Chondrocyte (in vitro differentiated cells): ENCODE results near the gene ATP6V0E2. TPM values are rescaled to one million over a fixed set of nuclear protein-coding genes. Genes with fewer than 3 reads are reported as not detected.
A peak's percentile ranks its signal among the peaks of the same experiment; 100 is the strongest.

Source experiments
- DNase-seq: peaks from one replicate; pipeline ENCODE4 v3.0.0; 2021; ENCODE audit warnings: mixed read lengths, low spot score
- H3K27ac Mint-ChIP-seq: one replicate; pipeline ENCODE4 v1.8.0; 2021; ENCODE audit warnings: mild to moderate bottlenecking, moderate library complexity, mixed read lengths; ENCODE audit not compliant: unreplicated experiment
- H3K27me3 Mint-ChIP-seq: 2 replicates; pipeline ENCODE4 v1.8.0; 2021; ENCODE audit warnings: low read depth, mixed read lengths
- H3K36me3 Mint-ChIP-seq: 2 replicates; pipeline ENCODE4 v1.8.0; 2021; ENCODE audit warnings: low read depth, mixed read lengths
- H3K4me1 Mint-ChIP-seq: 2 replicates; pipeline ENCODE4 v1.8.0; 2021; ENCODE audit warnings: low read depth, mild to moderate bottlenecking, mixed read lengths
- H3K4me3 Mint-ChIP-seq: one replicate; pipeline ENCODE4 v1.8.0; 2021; ENCODE audit warnings: mild to moderate bottlenecking, moderate library complexity, mixed read lengths; ENCODE audit not compliant: unreplicated experiment
- H3K9me3 Mint-ChIP-seq: 2 replicates; pipeline ENCODE4 v1.8.0; 2021; ENCODE audit warnings: low read depth, mixed read lengths
- CTCF ChIP-seq: fragments of 200-600 bp; sonication (generic); IDR thresholded peaks from 2 replicates; pipeline ENCODE4 v1.5.0; 2021; ENCODE audit warnings: antibody characterized with exemption, mild to moderate bottlenecking, moderate library complexity
- total RNA-seq: library from RNA; stranded (reverse); gene quantifications from 3 replicates; pipeline ENCODE4 v1.2.1, GENCODE V29; 2021

The ATP6V0E2 gene
- total RNA-seq, 1 donor from 2014 or later: 24.8 TPM

GRCh38 chr7:149850007-149850594, 23.7 kb upstream of the ATP6V0E2 start:
- H3K27ac Mint-ChIP-seq: no peak overlapping the region
- DNase-seq: peak; percentile 66
- no peak for TF ChIP-seq CTCF

GRCh38 chr7:149850716-149851115, 23.1 kb upstream of the ATP6V0E2 start:
- Mint-ChIP-seq H3K4me3 (no peak overlapping the region), H3K36me3 (peaks cover 11% of the 10 kb centered on the region), H3K27ac (no peak overlapping the region), H3K9me3 (no peaks in the 10 kb centered on the region), H3K4me1 (peaks cover 19% of the 10 kb centered on the region), H3K27me3 (no peaks in the 10 kb centered on the region)
- no peak for TF ChIP-seq CTCF
- DNase-seq: no peak

More at GRCh38 chr7:149850007-149850594, 23.7 kb upstream of the ATP6V0E2 start:
- Mint-ChIP-seq H3K27me3 (no peaks in the 10 kb centered on the region), H3K36me3 (peaks cover 13% of the 10 kb centered on the region), H3K4me1 (peaks cover 13% of the 10 kb centered on the region), H3K4me3 (no peak overlapping the region), H3K9me3 (no peaks in the 10 kb centered on the region)

GRCh38 chr7:149851449-149851848, 22.3 kb upstream of the ATP6V0E2 start:
- H3K27me3 Mint-ChIP-seq: no peaks in the 10 kb centered on the region

GRCh38 chr7:149853157-149853556, 20.6 kb upstream of the ATP6V0E2 start:
- Mint-ChIP-seq H3K9me3 (no peaks in the 10 kb centered on the region), H3K36me3 (peaks cover 3% of the 10 kb centered on the region), H3K4me3 (no peak overlapping the region), H3K27me3 (no peaks in the 10 kb centered on the region), H3K27ac (no peak overlapping the region), H3K4me1 (peaks cover 26% of the 10 kb centered on the region)
- no peak for DNase-seq
- TF ChIP-seq CTCF: no peak

More at GRCh38 chr7:149851449-149851848, 22.3 kb upstream of the ATP6V0E2 start:
- TF ChIP-seq CTCF: no peak
- peaks cover 26% of the 10 kb centered on the region for H3K4me1 Mint-ChIP-seq
- no peaks in the 10 kb centered on the region for H3K9me3 Mint-ChIP-seq
- H3K27ac Mint-ChIP-seq: no peak overlapping the region
- peak; percentile 57 for DNase-seq
- no peak overlapping the region for H3K4me3 Mint-ChIP-seq
- H3K36me3 Mint-ChIP-seq: peaks cover 6% of the 10 kb centered on the region

- no peaks in the 10 kb centered on the region for H3K9me3 Mint-ChIP-seq
- TF ChIP-seq CTCF: no peak
- H3K36me3 Mint-ChIP-seq: peaks cover 4% of the 10 kb centered on the region
- peaks cover 26% of the 10 kb centered on the region for H3K4me1 Mint-ChIP-seq
- no peaks in the 10 kb centered on the region for H3K27me3 Mint-ChIP-seq
- H3K4me3 Mint-ChIP-seq: no peak overlapping the region
- DNase-seq: no peak
- H3K27ac Mint-ChIP-seq: peak overlapping the region; percentile 51
Observed at GRCh38 chr7:149854611-149855360, 19.0 kb upstream of the ATP6V0E2 start.
